SKM-1 treated with dmso at 0.1 percent for 144 hours (cell line): ENCODE results near the gene TCF25.
"Not testable (repeated sequence)": the region's sequence is repeated elsewhere in the genome, so short reads cannot be mapped to it uniquely, and the experiment has no call there.

Experiments used
- DNase-seq: peaks from one replicate; lab custom pipeline; 2025; ENCODE audit not compliant: unreplicated experiment; lab: John Stamatoyannopoulos, UW

TCF25 gene

DNA sequence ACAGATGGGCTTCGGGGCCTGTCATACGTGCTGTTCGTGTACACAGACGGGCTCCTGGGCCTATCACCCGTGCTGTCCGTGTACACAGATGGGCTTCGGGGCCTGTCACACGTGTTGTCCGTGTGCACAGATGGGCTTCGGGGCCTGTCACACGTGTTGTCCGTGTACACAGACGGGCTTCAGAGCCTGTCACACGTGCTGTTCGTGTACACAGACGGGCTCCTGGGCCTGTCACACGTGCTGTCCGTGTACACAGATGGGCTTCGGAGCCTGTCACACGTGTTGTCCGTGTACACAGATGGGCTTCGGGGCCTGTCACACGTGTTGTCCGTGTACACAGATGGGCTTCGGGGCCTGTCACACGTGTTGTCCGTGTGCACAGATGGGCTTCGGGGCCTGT lies 5.7 kb downstream of the TCF25 start:
- DNase-seq = not testable (repeated sequence)

- no peak for DNase-seq
These were observed 7.3 kb downstream of the TCF25 start for GRCh38 chr16:89880477-89881367.

- DNase-seq = no peak
These were observed 8.0 kb downstream of the TCF25 start for GRCh38 chr16:89881368-89881730.

DNA sequence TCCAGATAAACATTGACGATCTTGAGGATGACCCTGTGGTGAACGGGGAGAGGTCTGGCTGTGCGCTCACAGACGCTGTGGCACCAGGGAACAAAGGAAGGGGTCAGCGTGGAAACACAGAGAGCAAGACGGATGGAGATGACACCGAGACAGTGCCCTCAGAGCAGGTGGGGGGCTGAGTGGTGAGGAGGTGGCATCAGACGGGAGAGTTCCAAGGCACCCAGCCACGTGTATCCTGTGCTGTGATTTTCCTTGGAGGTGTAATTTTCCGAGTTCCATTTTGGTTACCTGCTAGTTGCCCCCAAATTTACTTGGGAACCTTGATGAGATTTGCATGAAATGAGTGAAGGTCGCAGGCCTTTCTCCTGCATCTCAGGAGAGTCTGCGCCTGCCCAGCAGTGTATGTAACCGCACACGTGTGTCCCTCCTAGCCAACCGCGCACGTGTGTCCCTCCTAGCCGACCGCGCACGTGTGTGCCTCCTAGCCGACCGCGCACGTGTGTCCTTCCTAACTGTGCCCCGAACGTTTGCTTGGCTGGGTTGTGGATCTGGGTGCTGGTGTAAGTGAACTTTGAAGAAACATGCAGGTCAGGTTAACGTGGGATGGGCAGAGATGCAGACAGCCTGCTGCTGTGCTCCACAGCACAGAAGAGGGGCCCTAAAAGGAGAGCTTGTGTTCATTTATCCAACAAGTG lies 10.1 kb downstream of the TCF25 start:
- no peak for DNase-seq

- DNase-seq = no peak
These were observed 10.6 kb downstream of the TCF25 start for GRCh38 chr16:89884041-89884421.

DNA sequence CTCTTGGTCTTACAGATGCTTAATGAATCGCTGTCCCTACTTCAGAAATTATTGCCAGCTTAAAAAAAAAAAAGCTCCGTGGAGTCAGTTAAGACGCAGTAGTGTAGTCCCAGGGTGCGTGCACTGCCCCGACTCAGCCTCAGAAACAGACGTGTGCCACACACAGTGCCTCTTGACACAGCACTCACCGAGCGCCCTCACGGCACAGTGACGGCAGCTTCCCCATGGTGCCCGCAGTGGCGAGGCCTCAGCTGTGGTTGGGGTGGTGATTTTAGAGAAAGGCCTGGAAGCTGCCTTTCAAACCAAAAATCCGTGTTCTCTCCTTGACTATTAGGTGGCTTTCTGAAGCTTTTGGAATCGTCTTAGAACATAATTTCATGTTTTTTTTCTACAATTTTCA lies 13.9 kb downstream of the TCF25 start:
- DNase-seq = no peak

- no peak for DNase-seq
These were observed 16.8 kb downstream of the TCF25 start for GRCh38 chr16:89890200-89890599.

DNA sequence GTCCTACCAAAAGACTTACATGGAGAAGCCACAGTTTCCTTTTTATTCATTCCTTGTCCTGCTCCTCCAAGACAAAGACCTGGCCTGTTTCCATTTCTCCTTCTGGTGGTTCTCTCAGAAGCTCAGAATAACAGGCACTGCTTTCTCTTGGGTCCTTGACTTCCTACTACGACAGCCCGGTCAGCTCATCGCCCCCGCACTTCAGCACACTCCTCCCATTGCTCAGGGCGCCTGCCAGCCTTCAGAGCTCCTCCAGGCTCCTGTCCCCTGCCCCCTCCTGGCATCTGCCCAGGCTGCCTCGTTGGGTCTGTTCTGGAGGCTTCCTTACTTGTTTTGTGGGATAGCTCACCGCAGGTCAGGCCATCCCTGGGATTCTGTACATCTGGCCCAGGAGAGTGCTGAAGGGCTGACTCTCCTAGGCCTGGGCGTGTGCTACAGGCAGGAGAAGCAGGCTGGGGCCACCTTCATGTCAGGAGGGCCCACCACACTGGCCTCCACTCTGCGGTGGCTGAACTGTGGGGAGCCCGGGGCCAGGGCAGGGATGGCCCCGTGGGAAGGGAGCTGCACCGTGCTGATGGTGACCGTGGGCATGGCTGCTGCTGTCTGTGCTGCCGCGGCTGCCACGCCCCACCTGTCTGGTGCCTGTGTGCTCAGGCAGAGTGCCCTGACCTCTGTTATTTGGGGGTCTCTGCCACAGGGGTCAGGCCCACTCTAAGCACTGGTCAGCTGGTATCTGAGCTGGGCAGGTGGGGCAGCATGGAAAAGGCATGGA lies 17.7 kb downstream of the TCF25 start:
- DNase-seq = no peak

DNA sequence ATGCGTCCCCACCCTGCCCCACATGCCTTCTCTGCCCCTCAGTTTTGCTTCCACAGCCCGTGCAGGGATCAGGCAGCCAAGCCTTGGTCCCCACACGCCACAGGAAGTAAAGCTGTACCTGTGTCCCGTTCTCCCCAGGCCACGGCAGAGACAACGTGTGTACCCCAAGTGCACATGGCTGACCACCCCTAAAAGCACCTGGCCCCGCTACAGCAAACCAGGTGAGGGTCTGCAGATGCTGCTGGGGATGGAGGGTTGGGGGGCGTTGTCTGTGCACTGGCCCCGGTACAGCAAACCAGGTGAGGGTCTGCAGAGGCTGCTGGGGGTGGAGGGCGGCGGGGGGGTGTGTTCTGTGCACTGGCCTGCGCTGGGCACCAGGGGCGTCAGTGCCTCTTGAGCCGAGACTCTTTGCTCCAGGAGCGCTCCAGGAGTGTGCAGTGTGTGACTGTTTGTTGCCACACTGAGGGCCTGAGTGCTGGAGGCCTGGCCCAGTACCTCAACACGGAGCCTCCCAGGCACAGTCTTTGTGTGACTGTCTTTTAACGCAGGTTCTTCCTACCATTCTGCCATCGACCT lies 18.8 kb downstream of the TCF25 start:
- no peak for DNase-seq

DNA sequence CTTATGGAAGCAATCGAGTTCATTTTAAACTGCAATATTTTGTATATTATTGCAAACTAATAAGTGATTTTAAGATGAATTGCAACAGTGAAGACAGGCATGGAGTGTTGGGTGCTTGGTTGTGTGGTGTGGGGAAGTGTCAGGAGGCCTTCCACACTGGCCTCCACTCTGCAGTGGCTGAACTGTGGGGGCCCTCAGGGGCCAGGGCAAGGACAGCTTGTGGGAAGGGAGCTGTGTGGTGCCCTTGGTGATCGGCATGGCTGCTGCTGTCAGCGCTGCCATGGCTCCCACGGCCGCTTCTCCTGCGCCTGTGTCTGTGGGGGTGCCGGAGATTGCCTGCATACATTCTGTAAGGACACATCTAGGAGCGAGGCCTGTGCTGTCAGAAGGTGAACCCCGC lies 19.2 kb downstream of the TCF25 start:
- no peak for DNase-seq

DNA sequence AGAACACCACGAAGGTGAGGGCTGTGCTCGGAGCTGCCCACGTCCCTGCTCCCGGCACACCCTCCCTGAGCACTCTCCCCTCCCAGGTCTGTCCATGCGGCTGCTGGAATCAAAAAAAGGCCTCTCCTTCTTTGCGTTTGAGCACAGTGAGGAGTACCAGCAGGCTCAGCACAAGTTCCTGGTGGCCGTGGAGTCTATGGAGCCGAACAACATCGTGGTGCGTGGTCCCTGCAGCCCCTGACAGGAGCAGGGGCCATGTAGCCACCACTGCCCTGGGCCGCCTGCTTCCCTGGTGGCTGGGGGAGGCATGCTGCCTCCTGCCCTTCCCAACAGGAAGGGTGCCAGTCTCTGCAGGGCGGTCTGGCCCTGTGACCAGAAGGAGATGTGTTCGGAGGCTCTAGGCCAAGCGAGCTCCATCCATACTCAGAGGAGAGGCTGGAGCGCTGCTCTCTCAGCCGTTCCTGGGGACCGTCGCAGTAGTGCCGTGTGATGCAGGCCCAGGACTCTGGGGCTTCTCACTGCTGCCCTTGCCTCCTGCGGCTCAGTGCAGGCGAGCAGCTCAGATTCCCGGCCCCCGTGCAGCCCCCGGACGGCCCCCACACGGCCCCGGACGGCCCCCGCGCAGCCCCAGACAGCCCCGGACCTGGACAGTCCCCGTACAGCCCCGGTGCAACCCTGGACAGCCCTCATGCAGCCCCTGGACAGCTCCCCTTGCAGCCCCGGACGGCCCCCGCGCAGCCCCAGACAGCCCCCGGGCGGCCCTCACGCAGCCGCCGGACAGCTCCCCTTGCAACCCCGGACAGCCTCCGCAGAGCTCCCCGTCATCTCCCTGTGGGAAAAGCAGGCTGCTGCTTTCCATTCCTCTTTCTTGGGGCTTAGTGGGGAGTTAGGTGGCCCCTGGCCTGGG lies 20.5 kb downstream of the TCF25 start:
- DNase-seq = no peak

GRCh38 chr16:89895482-89896250 lies 22.3 kb downstream of the TCF25 start:
- no peak for DNase-seq

DNA sequence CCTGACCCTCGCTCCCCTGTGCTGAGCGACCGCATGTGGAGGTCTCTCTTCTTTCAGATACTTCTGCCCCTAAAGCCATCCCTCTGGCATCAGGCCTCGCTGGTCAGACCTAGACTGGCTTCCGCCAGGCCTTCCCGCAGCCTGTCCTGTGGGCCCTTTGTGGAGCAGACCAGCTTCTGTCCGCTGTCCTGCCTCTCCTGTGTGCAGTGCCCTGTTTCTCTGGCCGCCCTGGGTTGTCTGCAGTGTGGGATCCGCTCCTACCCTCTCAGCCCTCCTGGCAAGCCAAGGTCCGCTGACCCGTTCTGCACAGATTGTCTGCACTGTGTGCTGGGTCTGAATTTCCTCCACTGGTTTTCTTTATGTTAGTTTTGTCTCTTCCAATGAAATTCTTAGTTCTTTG lies 23.8 kb downstream of the TCF25 start:
- no peak for DNase-seq

DNA sequence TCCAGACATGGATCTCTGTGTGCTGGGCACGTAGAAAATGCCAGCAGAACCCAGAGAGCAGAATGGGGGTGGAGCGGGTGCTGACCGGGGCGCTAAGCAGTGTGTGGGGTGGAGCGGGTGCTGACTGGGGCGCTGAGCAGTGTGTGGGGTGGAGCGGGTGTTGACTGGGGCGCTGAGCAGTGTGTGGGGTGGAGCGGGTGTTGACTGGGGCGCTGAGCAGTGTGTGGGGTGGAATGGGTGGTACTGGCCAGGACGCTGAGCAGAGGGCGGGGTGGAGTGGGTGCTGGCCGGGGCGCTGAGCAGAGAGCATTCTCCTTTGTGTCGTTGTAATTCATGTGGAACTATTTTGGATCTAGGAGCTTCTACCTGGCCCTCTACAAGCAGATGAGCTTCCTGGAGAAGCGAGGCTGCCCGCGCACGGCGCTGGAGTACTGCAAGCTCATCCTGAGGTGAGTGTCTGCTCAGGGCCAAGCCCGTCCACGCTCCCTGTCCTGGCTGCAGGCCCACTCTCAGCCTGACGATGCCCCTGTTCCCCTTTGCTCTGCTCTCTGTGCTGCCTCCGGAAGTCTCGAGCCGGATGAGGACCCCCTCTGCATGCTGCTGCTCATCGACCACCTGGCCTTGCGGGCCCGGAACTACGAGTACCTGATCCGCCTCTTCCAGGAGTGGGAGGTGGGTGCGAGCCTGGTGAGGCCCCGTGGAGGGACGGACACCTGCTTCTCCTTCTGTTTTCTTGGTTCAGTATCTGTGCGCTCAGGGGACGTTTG lies 25.0 kb downstream of the TCF25 start:
- DNase-seq = no peak

- DNase-seq = no peak
These were observed 26.6 kb downstream of the TCF25 start for GRCh38 chr16:89899879-89900481.

DNA sequence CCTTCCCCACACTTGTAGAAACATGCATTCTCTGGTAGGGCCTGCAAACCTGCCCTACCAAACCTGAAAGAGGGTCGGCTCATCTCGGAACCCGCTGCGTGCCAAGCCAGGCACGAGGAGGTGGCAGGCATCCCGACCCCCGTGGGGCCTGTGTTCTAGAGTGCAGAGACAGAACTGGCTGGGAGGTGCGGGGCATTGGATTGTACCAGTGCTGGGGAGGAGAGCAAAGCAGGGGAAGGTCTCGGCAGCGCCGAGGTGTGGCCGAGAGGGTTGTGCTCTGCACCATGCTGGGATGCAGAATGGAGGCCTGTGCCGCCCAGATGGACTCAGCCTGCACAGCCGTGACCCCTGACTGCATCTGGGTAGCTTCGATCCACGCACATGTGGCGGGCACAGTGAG lies 27.5 kb downstream of the TCF25 start:
- no peak for DNase-seq

DNA sequence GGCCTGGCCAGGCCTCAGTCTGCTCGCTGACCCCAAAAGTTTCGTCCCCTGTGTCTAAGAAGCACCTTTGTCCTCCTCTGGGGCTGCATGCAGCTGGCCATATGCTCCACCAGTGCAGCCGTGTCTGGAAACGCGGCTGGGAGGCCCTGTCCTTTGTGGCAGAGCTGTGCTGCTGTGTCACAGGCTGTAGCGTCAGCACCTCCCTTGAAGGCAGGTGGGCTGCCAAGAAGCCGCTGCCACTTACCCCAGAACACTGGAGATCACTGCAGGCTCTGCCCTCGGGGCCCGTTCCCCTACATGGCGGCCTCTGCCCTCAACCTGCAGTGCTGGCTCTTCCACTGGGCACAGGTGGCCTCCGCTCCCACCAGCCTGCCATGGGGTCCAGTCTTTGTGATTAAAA lies 29.6 kb downstream of the TCF25 start:
- no peak for DNase-seq

DNA sequence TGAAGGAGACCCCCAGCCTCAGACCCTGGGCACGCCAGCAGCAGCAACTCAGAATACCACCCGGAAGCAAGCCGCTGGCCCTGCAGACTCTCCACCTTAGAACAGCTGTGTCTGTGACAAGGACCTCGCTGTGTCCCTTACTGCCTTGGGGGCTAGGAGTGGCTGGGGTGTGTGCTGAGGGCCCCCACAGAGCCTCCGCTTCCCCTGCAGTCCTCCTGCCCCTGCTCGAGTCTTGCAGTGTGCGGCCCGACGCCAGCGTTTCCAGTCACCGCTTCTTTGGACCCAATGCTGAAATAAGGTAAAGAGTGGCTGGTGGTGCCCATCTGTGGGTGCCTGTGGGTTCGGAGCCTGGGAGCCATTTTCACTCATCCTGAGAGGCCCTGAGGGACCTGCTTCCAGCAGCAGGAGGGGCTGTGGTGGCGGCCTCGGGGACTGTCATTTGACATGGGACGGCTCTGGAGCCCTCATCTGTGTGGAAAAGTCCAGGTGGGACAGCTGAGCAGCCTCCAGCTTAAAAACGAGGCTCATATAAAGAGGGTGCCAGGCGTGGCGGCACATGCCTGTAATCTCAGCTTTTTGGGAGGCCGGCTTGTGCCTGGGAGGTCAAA lies 30.6 kb downstream of the TCF25 start:
- no peak for DNase-seq
